Adrenal gland (tissue), 5 donors: ENCODE measurements around the gene UFC1.

Experiments used
- CTCF ChIP-seq, 6 experiments: fragments of 450-650 bp in 4 of 6; fragments of 200-600 bp in 2 of 6; sonication (generic) in 1 of 6; IDR thresholded peaks; 1 replicate in 5 of 6; 2 replicates in 1 of 6; pipeline versions ENCODE4 v1.5.1 to v1.8.0; 2016 to 2021; ENCODE audit warnings: antibody characterized with exemption in 6 of 6, mild to moderate bottlenecking in 2 of 6, moderate library complexity in 1 of 6
- POLR2A ChIP-seq, 2 donors: fragments of 450-650 bp; IDR thresholded peaks; one replicate each; pipeline ENCODE4 v1.6.1; 2017; ENCODE audit warnings: antibody characterized with exemption in 2 of 2, mild to moderate bottlenecking in 2 of 2, moderate library complexity in 1 of 2
- donor health status: DM: no; HTN: no; CAD: no.

DNA sequence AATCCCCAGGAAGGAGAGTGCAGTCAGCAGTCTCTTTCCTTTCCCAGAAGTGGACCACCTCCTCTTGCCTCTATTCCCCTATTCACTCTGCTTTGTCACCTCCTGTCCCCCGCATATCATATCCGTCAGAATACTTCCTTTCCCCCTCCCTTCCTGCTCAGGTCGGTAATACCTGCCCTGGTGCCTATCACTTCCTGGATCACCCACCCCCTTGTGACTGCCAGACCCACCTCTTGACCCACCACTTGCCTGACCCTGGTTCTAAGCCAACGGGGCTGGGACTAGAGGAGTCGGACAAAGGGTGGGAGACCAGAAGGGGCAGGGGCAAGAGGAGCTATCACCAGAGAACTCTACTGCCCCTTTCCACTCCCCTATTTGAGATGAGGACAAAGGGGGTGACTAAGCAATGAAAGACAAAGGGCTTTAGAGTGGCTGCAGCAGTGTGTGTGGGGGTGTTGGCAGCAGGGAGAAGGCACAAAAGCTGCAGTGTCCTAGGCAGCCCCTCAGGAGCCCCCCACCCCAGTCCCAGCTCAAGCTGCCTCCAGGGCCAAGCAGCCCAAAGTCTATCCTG lies 46.7 kb downstream of the UFC1 start:
- TF ChIP-seq POLR2A (IDR thresholded peaks at IDR 0.05): no peak
- TF ChIP-seq CTCF (IDR thresholded peaks at IDR 0.05): no peak
